GM21360 (cell line): ENCODE measurements around the gene RNF128.
A peak's percentile ranks its signal among the peaks of the same experiment; 100 is the strongest.
"Not testable (repeated sequence)": the region's sequence is repeated elsewhere in the genome, so short reads cannot be mapped to it uniquely, and the experiment has no call there.

ENCODE experiments used
- ATAC-seq: cut with Tn5 transposase; IDR thresholded peaks from one replicate; pipeline ENCODE4 v1.9.1; 2021; ENCODE audit warnings: mild to moderate bottlenecking, moderate library complexity; ENCODE audit not compliant: unreplicated experiment

RNF128 gene

DNA sequence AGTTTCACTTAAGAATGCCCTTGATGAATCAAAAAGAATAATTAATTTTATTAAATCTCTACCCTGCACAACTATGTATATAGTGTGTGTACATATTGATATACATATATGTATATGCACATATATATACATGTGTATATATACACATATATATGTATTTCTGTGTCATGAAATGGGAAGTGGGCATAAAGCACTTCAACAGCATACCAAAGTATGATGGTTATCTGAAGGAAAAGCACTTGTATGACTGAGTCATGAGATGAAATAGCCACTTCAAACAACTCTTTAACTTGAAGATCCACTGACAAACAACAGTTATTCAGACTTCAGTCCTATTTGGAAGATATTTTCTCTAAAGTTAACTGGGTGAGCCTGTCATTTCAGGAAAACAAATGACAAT is 16.3 kb downstream of the RNF128 start:
- ATAC-seq, result no peak

DNA sequence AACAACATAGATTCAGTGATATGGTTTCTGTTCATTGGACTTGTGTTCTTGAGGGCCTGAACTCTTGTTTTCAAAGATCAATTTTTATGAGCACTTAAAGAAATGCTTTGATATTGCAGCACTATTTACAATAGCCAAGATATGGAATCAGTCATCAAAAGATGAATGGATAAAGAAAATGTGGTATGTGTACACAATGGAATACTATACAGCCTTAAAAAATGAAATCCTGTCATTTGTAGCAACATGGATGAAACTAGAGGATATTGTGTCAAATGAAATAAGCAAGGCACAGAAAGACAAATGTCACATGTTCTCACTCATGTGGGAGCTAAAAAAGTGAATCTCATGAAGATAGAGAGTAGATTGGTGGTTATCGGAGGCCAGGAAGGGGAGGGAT is 21.9 kb downstream of the RNF128 start:
- ATAC-seq, result no peak

DNA sequence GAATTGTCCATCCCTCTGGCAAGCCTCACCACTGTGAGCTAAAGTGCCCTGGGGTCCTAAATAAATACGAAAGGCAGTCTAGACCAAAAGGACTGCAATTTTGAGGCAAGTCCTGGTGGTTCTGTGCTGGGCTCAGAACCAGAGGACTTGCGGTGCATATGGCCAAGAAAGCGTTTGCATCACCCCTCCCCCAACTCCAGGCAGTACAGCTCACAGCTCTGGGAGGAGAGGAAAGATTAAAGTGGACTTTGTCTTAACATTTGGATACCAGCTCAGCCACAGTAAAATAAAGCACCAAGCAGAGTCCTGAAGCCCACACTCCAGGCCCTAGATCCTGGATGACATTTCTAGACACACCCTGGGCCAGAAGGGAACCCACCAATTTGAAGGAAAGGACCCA is 24.9 kb downstream of the RNF128 start:
- ATAC-seq, result no peak

DNA sequence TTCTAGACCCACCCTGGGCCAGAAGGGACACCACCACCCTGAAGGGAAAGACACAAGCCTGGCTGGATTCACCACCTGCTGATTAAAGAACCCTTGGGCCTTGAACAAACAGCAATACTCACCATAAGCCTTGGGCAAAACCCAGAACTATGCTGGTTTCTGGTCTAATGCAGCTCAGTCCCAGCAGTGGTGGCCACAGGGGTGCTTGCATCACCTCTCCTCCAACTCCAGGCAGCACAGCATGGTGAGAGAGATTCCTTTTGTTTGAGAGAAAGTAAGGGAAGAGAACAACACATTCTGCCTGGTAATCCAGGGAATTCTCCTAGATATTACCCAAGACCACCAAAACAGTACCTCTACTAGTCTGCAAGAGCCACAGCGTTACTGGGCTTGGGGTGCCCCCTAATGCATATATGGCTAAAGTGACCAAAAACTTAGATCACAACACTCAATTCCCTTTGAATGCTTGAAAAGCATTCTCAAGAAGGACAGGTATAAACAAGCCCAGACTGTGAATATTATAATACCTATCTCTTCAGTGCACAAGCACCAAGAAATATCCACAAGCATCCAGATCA is 25.7 kb downstream of the RNF128 start:
- ATAC-seq, result no peak

DNA sequence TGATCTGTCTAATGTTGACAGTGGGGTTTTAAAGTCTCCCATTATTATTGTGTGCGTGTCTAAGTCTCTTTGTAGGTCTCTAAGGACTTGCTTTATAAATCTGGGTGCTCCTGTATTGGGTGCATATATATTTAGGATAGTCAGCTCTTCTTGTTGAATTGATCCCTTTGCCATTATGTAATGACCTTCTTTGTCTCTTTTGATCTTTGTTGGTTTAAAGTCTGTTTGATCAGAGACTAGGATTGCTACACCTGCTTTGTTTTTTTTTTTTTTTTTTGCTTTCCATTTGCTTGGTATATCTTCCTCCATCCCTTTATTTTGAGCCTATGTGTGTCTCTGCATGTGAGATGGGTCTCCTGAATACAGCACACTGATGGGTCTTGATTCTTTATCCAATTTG is 42.8 kb downstream of the RNF128 start:
- not testable (repeated sequence) for ATAC-seq

DNA sequence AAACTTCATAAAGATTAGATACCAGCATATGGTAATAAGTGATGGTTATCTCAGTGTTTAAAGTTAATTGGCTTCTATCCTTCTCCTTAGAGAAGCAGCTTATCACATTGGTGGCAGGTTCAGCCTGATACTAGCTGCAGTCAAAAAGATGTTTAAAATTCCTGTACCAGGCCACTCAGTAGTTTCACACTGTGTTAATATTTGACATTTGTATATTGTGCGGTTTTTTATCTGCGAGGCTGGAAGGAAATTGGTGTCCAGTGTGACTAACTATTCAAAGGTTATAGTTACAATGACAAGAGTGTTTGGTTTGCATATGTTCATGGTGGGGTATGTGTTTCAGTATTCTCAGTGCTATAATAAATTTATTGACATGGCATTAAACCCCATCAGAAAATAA is 48.5 kb downstream of the RNF128 start:
- no peak for ATAC-seq

DNA sequence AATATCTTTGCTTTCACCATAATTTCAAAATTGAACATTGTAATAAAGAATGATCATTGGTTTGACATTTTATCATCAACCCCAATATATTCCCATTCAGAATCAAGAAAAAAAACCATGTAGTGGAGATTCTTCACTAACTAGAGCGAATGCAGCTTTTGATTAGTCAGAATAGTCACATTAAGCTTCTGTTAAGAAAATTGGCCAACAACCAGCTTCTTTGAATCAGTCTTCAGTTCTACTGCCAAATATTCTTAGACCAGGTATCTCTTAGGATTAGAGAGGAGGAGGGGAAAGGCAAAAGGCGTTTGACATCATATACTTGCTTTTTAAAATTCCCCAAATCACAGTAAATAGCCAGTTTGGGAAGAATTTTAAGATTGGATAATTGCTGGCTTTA is 53.8 kb downstream of the RNF128 start:
- ATAC-seq, result no peak

DNA sequence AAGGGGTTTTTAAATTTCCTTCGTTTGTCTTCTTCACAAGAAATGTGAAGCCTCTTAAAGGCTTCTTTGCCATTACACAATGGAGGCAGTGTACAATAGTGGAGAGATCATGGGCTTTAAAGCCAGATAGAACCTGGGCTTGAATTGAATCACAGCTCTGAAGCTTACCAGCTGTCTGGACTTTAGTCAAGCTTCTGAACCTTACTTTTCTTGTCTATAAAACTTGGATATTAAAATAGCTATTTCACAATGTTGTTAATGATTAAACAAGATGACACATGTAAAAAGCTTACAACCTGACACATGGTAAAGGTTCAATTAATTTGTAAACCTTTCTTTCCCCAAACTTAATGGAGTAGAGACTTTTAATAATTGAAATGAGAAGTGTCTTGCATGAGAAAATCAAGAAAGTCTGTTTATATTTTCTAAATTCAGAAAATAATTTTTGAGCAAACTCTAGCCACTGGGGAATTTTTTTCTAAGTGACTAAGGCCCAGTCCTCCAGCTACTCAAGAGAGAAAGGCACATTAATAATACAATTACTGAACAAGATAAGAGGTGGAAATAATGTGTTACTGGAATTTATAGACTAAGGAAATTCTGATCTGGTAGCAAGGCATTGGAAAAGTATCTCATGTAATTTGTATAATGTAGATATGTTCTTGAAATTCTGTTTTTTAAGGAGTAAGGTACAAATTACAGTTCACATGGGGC is 54.3 kb downstream of the RNF128 start:
- no peak for ATAC-seq

DNA sequence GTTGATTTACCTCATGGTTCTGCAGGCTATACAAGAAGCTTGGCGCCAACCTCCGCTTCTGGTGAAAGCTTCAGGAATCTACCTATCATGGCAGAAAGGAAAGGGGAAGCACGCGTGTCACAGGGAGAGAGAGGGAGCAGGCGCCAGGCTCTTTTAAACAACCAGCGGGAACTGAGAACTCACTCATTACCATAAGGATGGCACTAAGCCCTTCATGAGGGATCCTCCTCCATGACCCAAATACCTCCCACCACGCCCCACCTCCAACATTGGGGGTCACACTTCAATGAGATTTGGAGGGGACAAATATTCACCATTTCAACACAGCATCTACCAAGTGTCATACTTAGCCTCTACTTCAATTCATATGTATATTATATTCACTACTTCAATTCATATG is 57.2 kb downstream of the RNF128 start:
- ATAC-seq, result no peak

DNA sequence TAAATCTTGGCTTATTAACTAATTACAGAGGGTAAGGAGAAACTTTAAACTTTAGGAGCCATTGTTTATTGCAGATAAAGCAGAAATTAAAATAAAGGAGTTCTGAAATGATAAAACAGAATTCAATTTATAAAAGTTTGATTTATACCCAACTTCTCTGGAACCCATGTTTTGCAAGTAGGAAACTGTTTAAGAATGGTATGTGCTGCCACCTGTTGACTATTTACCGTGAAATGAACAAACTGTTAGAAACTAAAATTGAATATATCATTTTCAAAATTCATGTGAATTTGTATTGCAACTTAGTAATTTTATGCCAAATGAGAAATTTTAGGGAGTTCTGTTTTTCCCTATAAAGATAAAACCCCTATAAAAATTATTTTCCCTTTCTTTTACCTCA is 65.0 kb downstream of the RNF128 start:
- no peak for ATAC-seq

DNA sequence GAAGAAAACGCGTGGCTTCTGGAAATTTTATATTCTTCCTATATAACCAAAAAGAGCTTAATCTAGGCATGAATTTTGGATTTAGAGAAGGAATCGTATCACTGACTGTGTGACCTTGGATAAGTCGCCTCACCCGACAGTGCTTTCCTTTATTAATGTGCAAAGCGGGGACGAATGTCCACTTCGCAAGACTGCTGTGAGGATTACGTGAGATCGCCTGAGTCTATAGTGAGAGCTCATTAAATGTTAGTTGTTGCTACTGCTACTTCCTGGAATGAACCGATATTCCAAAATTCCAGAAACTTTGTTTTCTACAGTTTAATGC is 75.5 kb downstream of the RNF128 start:
- peak; percentile 24 for ATAC-seq

DNA sequence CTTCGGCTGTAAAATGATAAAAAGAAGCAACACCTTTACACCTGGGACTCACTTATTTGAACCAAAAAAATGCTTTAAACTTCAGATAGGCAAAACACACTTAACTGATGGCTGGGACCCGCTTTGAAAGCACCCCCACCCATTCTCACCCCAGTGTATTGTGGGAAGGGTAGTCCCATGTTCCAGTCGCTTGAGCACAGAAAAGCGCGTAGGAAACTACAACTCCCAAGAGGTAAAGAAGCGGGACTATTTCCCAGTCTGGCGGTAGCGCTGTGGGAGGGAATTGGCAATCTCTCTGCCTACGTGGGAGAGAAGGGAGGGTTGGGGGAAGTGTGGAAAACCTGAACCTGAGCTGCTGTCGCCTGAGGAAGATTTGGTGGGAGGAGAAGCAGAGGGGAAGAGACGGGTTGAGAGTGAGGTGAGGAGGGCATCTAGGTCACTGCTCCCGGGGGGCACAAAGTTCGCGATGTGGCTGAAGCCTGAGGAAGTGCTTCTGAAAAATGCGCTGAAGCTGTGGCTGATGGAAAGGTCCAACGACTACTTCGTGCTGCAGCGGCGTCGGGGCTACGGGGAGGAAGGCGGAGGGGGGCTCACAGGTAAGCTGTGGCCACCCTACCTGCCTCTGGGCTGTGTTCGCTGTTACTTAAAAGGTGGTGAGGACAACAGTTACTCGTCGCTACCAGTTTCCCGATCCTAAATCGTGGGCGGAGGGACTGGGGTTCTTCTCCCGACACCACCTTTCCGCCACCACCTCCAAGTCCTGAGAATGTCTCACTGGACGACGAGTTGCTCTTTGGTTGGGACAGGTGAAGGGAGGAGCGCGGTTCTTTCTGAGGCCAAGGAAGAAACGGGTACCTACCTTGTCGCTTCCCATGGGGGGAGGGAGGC is 76.1 kb downstream of the RNF128 start, which contains the start of gene TBC1D8B:
Gene TBC1D8B, plus strand, starts transcription at position 286 of the 888 bp plus-strand sequence. Its CDS starts 181 bp downstream, at position 467.
- peak; percentile 97 for ATAC-seq

DNA sequence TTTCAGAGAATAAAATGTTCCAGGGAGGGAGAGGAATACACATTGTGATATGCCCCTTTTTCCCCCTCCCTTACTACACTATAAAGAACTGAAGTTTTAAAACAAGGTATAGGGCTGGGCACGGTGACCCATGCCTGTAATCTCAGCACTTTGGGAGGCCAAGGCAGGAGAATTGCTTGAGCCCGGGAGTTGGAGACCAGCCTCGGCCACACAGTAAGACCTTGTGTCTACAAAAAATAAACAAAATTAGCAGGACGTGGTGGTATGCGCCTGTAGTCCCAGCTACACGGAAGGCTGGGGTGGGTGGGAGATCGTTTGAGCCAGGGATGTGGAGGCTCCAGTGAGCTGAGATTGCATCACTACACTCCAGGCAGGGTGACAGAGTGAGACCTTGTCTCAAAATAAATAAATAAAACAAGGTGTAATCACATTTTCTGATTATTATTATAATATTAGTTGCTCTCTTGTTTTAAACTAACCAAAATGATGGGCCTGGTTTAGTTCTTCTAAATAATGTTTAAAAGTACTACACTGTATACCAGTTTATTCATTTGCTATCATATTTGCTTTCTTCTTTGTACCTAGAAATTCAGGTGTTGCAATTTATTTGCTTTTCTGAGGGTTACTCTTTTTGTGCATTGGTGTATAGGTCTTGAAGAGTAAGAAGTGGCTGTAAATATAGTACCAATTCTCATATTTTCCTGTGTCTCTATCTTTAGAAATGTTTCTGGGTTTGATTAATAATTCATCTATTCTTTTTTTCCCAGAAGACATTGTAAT is 84.8 kb downstream of the RNF128 start:
- no peak for ATAC-seq

DNA sequence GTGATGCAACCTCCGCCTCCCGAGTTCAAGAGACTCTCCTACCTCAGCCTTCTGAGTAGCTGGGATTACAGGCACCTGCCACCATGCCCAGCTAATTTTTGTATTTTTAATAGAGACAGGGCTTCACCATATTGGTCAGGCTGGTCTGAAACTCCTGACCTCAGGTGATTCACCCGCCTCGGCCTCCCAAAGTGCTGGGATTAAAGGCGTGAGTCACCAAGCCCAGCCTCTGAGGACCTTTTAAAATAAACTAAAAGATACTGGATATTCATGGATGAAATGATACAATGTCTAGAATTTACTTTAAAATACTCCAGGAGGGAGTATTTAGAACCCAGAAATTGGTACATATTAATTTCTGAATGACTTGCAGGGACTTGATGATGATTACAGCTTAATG is 86.4 kb downstream of the RNF128 start:
- not testable (repeated sequence) for ATAC-seq

DNA sequence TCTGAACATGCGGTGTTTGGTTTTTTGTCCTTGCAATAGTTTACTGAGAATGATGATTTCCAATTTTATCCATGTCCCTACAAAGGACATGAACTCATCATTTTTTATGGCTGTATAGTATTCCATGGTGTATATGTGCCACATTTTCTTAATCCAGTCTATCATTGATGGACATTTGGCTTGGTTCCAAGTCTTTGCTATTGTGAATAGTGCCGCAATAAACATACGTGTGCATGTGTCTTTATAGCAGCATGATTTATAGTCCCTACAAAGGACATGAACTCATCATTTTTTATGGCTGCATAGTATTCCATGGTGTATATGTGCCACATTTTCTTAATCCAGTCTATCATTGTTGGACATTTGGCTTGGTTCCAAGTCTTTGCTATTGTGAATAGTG is 87.6 kb downstream of the RNF128 start:
- not testable (repeated sequence) for ATAC-seq
